Airway epithelial cell (primary cell): ENCODE measurements around the gene HS3ST6. TPM values are rescaled to one million over a fixed set of nuclear protein-coding genes. Genes with fewer than 3 reads are reported as not detected.

Experiments used
- total RNA-seq: library from RNA; depleted of rRNA; stranded (reverse); fragments of >200 nt; gene quantifications from 2 replicates; pipeline ENCODE4 v1.2.3, GENCODE V29; 2015

The HS3ST6 gene
- 1.4 and 2.7 TPM in 2 replicates for total RNA-seq

DNA sequence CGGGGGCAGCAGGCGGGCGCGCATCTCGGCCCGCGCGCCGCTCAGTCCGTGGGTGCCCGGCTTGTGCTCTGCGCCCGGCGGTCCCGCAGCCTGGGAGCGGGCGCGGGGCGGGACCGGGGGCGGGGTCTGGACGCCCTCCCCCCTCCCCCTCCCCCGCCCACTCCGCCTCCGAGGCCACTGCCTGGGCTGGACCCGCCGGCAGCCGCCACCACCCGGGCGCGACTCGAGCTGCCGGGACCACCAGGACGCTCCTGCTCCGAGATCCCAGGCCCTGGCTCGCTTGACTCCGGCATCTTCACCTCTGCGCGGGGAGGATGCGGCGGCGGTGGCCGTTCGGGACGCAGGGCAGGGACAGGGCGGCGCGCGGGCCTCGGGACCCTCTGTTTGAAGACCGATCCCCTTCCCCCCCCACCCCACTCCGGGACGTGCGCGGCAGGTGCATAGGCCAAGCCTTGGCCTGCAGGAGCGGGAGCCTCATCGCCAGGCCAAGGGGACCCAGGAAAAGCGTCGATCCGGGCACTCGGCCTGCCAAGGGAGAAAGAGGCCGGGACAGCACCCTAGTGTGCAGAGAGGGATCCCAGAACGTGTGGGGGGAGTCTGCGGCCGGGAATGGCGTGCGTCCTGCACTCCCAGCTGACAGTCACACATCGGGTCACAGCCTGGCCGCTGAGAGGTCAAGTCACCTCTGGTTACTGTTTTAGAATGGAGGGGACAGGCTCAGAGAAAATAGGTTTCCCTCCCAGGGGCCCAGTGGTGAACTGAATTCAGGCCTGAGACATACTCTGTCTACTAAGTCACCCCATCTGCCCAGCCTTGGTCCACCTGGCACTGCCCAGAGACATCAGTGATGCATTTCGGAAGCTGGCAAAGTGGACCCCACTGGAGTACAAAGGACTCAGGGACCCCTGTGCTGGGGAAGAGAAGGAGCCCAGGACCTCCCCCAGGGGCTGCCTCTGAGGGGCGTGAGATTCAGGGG lies at the start of gene HS3ST6:
Gene HS3ST6, minus strand, starts transcription at position 65 of the 976 bp plus-strand sequence. CDS start 92 bp downstream, outside the sequence.

GRCh38 chr16:1966460-1966859 lies 48.2 kb upstream of the HS3ST6 start, which contains the start of gene RNF151:
Gene RNF151 (plus strand): TSS chr16:1966856. CDS start chr16:1966882, 26 bp downstream.

DNA sequence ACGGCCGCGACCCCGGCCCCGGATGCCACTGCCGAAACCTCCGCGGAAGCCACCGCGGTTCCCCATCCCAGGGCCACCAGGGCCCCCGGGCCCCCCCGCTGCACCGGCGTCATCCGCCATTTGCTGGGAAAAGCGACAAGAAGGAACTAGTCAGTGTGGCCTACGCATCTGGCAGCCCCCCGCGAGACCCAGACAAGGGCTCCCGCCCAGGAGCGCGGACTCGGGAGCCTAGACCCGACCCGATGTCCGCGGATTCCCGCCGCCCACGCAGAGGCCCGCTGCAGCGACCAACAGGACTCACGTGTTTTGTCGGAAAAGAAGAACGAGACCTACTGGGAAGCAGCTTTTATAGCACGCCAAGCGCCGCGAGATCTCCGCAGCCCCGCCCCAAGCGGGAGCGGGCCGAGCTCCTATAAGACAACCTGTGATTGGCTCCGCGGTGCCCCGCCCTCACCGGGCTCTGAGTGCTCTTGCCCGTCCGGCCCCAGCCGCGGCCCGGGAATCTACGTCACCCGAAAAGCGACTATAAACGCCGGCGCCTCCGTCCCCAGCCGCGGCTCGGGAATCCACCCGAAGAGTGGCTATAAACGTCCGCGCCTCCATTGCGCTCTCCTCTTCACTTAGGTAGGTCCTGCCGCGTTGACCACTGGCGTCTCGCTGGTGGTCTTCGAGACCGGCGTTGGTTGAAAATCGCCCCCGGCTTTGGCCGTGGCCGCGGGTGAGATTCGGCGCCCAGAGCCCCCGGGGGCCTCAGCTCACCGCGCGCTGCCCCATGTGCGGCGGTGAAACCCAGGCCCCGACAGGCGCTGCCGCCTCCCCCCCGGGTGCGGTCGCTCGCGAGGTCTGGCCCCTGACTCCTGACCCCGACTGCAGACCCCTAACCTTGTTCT lies 46.5 kb upstream of the HS3ST6 start, which contains the start of gene RPS2:
Gene RPS2, minus strand, starts transcription at position 321 of the 890 bp plus-strand sequence. Its CDS starts 201 bp downstream, at position 120.

GRCh38 chr16:1959269-1960039 lies 41.2 kb upstream of the HS3ST6 start, which contains the start of gene NDUFB10:
Gene NDUFB10 (plus strand): TSS chr16:1959538. CDS start chr16:1959625, 87 bp downstream.

DNA sequence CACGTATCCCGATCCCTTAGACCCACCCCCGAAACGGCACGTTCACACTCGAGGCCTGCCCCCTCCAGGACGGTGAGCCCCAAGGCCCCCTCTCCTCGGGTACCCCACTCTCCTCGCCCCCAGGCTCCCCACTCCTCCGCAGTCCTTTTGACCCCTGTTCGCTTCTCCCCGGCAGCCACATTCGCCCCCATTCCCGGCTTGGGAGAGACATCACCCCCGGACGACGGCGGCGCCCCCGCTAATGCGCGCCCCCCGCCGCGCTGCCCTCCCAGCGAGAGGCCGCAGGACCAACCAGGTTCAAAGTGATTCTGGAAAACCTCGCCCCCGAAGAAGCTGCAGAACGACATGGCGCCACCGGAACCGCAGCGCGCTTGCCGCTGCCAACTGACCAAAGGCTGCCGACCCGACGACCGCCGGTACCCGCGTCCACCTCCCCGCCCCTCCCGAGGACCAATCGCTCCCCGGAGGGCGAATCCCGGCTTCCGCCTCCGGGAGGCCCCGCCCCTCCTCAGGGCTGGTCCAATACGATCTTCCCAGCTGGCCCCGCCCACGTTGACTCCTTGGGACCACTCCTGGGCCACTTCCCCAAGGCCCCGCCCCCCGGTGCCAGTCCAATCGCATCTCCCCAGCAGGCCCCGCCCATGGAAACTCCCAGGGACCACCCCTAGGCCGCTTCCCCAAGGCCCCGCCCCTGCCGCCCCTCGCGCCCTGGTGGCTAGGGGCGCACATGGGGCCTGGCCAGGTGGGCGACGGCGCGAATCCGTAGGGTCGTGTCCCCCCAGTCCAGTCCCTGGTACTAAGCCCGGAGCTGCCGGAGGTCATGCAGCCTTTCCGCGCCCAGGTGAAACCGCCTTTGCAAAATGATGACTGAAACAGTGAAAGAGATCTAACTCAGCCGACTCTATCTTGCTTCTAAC lies 24.9 kb upstream of the HS3ST6 start, which contains the start of gene MSRB1:
Gene MSRB1, minus strand, starts transcription at position 390 of the 917 bp plus-strand sequence. Its CDS starts 43 bp downstream, at position 347.

GRCh38 chr16:1871974-1872635 lies 46.1 kb downstream of the HS3ST6 start, which contains the start of gene MEIOB:
Gene MEIOB (minus strand): TSS chr16:1872164. CDS start chr16:1868175, 3,989 bp downstream.

Other genes starting within 250 kb of the HS3ST6 start
- 68.9 and 108 TPM in 2 replicates for gene JPT2, start 240.1 kb downstream of the HS3ST6 start, total RNA-seq
- gene MAPK8IP3, start 212.2 kb downstream of the HS3ST6 start, total RNA-seq, result 17.7 and 26.7 TPM in 2 replicates
- 69.0 and 71.8 TPM in 2 replicates for gene NME3, start 146.9 kb downstream of the HS3ST6 start, total RNA-seq
- gene EME2, start 145.6 kb downstream of the HS3ST6 start, total RNA-seq, result 14.1 and 14.3 TPM in 2 replicates
- 193 and 199 TPM in 2 replicates for gene MRPS34, start 145.3 kb downstream of the HS3ST6 start, total RNA-seq
- 22.4 and 28.4 TPM in 2 replicates for gene SPSB3, start 135.8 kb downstream of the HS3ST6 start, total RNA-seq
- gene NUBP2, start 135.5 kb downstream of the HS3ST6 start, total RNA-seq, result 119 and 173 TPM in 2 replicates
- gene IGFALS, start 124.7 kb downstream of the HS3ST6 start, total RNA-seq, result not detected in 2 replicates
- gene HAGH, start 91.6 kb downstream of the HS3ST6 start, total RNA-seq, result 76.1 and 79.8 TPM in 2 replicates
- 70.2 and 86.2 TPM in 2 replicates for gene FAHD1, start 91.2 kb downstream of the HS3ST6 start, total RNA-seq
- not detected in 2 replicates for gene MEIOB, start 46.3 kb downstream of the HS3ST6 start, total RNA-seq
- 6.7 and 11.7 TPM in 2 replicates for gene MSRB1, start 24.8 kb upstream of the HS3ST6 start, total RNA-seq
- 0.35 and 0.46 TPM in 2 replicates for gene RPL3L, start 36.3 kb upstream of the HS3ST6 start, total RNA-seq
- 279 and 343 TPM in 2 replicates for gene NDUFB10, start 41.1 kb upstream of the HS3ST6 start, total RNA-seq
- 3,748 and 4,325 TPM in 2 replicates for gene RPS2, start 46.4 kb upstream of the HS3ST6 start, total RNA-seq
- gene RNF151, start 48.4 kb upstream of the HS3ST6 start, total RNA-seq, result not detected in 2 replicates
- gene TBL3, start 53.6 kb upstream of the HS3ST6 start, total RNA-seq, result 114 and 119 TPM in 2 replicates
- 1.1 and 2.2 TPM in 2 replicates for gene NOXO1, start 63.1 kb upstream of the HS3ST6 start, total RNA-seq
- gene GFER, start 65.8 kb upstream of the HS3ST6 start, total RNA-seq, result 20.3 and 22.9 TPM in 2 replicates
- gene SYNGR3, start 71.6 kb upstream of the HS3ST6 start, total RNA-seq, result 2.1 and 5.4 TPM in 2 replicates
- gene ZNF598, start 91.4 kb upstream of the HS3ST6 start, total RNA-seq, result 52.9 and 61.7 TPM in 2 replicates
- 3.6 and 4.0 TPM in 2 replicates for gene NPW, start 101.4 kb upstream of the HS3ST6 start, total RNA-seq
- gene NHERF2, start 108.5 kb upstream of the HS3ST6 start, total RNA-seq, result 24.8 and 25.5 TPM in 2 replicates
- gene NTHL1, start 129.4 kb upstream of the HS3ST6 start, total RNA-seq, result 32.8 and 43.2 TPM in 2 replicates
- 33.8 and 35.0 TPM in 2 replicates for gene TSC2, start 129.6 kb upstream of the HS3ST6 start, total RNA-seq
- gene PKD1, start 217.5 kb upstream of the HS3ST6 start, total RNA-seq, result 43.3 and 71.5 TPM in 2 replicates
- 0.49 and 5.0 TPM in 2 replicates for gene RAB26, start 230.2 kb upstream of the HS3ST6 start, total RNA-seq
- 58.2 and 65.4 TPM in 2 replicates for gene TRAF7, start 237.4 kb upstream of the HS3ST6 start, total RNA-seq